Cardiac fibroblast (primary cell): ENCODE measurements around the gene CFAP54.
A peak's percentile ranks its signal among the peaks of the same experiment; 100 is the strongest.

Experiments
- DNase-seq, 2 donors: peaks; one replicate each; pipeline versions ENCODE4 v3.0.0 to v3.0.0-alpha.2; 2010; ENCODE audit warnings: low read depth in 2 of 2
- H3K4me3 ChIP-seq, 2 donors: replicated peaks in 1 of 2; 1 replicate in 1 of 2; 2 replicates in 1 of 2; pipeline ENCODE4 v1.5.1; 2011; ENCODE audit warnings: low read depth in 2 of 2, low read length in 2 of 2, mild to moderate bottlenecking in 2 of 2, moderate library complexity in 1 of 2
- CTCF ChIP-seq: IDR thresholded peaks from one replicate; pipeline ENCODE4 v1.5.1; 2011; ENCODE audit warnings: low read depth, mild to moderate bottlenecking, low read length, inconsistent platforms

The CFAP54 gene

GRCh38 chr12:96780330-96780729, 291.0 kb downstream of the CFAP54 start:
- TF ChIP-seq CTCF, result no peak
- no peak for DNase-seq
- no peak overlapping the region for H3K4me3 ChIP-seq

- H3K4me3 ChIP-seq, result no peak overlapping the region
- DNase-seq, result no peak
- no peak for TF ChIP-seq CTCF
Observed at GRCh38 chr12:96786791-96787190, 297.4 kb downstream of the CFAP54 start.

- no peak overlapping the region for H3K4me3 ChIP-seq
- no peak for DNase-seq
- TF ChIP-seq CTCF, result no peak
Observed at GRCh38 chr12:96803969-96804368, 314.6 kb downstream of the CFAP54 start.

DNA sequence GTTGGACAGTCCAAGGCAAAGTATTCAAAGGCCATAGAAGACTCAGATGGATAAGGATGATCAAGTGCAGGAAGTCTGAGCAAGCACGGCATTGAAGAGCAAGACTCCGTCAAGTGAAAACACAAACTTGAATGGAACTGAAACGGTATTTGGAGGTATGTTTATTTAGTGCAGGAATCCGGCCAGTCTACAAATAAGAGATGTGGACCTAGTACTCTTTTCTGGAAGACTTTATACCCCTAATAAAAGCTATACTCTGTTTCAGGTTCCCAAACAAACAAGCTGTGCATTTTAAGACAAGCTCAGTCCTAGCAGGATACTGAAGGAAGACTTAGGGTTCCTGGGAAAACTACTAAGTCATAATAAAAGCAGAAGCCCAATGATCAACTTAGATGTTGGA, 316.9 kb downstream of the CFAP54 start:
- no peak for DNase-seq
- no peak for TF ChIP-seq CTCF
- H3K4me3 ChIP-seq, result no peak overlapping the region

- TF ChIP-seq CTCF, result no peak
Observed at GRCh38 chr12:96807741-96808140, 318.4 kb downstream of the CFAP54 start.

DNA sequence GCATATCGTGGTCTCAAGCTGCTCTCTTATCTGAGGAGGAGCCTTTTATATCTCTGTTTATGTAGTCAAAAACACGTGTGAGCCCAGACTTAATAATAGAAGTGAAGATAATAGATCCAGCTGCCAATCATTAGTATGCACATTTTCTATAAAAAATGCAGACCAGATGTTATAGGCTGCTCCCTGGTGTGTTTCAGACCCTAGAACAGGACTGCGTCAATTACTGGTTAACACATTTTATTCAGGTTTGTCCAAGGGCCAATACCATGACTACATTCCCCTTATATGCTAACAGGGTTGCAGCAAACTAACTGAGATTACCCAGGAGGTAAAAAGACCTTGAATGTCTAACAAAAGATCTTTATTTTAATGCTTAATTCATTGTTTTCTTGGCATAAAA, 319.2 kb downstream of the CFAP54 start:
- H3K4me3 ChIP-seq, result no peak overlapping the region
- TF ChIP-seq CTCF, result no peak
- DNase-seq, result no peak

More at GRCh38 chr12:96807741-96808140, 318.4 kb downstream of the CFAP54 start:
- peak in 1 of 2 donors; percentile 17 for DNase-seq
- no peak overlapping the region for H3K4me3 ChIP-seq

DNA sequence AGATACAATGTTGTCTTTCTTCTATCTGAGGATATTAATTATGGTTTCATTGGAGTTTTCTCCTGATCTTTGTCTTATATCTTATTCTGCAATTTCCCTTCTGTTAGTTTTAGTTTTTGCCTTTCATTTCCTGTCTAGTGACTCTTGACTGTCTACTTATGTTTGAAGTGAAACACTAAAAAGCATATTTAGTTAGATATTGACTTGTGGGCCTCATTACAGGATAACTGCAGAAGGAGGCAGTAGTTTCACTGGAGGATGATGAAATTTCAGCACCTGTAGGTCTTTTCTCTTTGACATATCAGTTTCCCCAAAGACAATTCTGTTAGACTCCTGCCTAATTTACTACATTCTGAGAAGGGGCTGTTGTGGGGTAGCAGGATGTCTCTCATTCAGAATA, 320.1 kb downstream of the CFAP54 start:
- no peak for DNase-seq
- no peak overlapping the region for H3K4me3 ChIP-seq
- no peak for TF ChIP-seq CTCF
